Spleen (tissue), 13 donors: ENCODE results near the gene PLD4. TPM values are rescaled to one million over a fixed set of nuclear protein-coding genes. Genes with fewer than 3 reads are reported as not detected.

Source experiments
- DNase-seq: peaks from one replicate; pipeline ENCODE4 v3.0.0-alpha.2; 2020
- H3K27ac ChIP-seq, 8 donors: fragments of 200-600 bp; sonication (generic) in 7 of 8; 1 replicate in 4 of 8; 2 replicates in 4 of 8; pipeline versions ENCODE4 v1.5.0 to v1.8.0; 2016 to 2021; ENCODE audit warnings: inconsistent platforms in 4 of 8, mild to moderate bottlenecking in 4 of 8, moderate library complexity in 1 of 8
- H3K27me3 ChIP-seq, 7 donors: fragments of 200-600 bp; sonication (generic) in 6 of 7; replicated peaks in 1 of 7; 1 replicate in 4 of 7; 2 replicates in 3 of 7; pipeline versions ENCODE4 v1.5.0 to v1.8.0; 2016 to 2021; ENCODE audit warnings: inconsistent platforms in 3 of 7, mild to moderate bottlenecking in 1 of 7
- H3K36me3 ChIP-seq, 6 donors: fragments of 200-600 bp; sonication (generic) in 5 of 6; 1 replicate in 4 of 6; 2 replicates in 2 of 6; pipeline versions ENCODE4 v1.5.0 to v1.8.0; 2016 to 2021; ENCODE audit warnings: inconsistent platforms in 2 of 6
- H3K4me1 ChIP-seq, 6 donors: fragments of 200-600 bp; sonication (generic) in 5 of 6; 1 replicate in 3 of 6; 2 replicates in 3 of 6; pipeline versions ENCODE4 v1.5.0 to v1.8.0; 2016 to 2021; ENCODE audit warnings: inconsistent platforms in 3 of 6
- H3K4me3 ChIP-seq, 8 donors: fragments of 200-600 bp; sonication (generic) in 7 of 8; 1 replicate in 4 of 8; 2 replicates in 4 of 8; pipeline versions ENCODE4 v1.5.0 to v1.8.0; 2016 to 2021; ENCODE audit warnings: inconsistent platforms in 4 of 8, mild to moderate bottlenecking in 4 of 8, moderate library complexity in 2 of 8
- H3K9me3 ChIP-seq, 8 donors: fragments of 200-600 bp; sonication (generic) in 7 of 8; 1 replicate in 4 of 8; 2 replicates in 4 of 8; pipeline versions ENCODE4 v1.5.0 to v1.8.0; 2016 to 2021; ENCODE audit warnings: inconsistent platforms in 4 of 8
- CTCF ChIP-seq, 11 experiments: fragments of 200-600 bp in 7 of 11; fragments of 450-650 bp in 4 of 11; sonication (generic) in 4 of 11; IDR thresholded peaks in 8 of 11; conservative IDR thresholded peaks in 3 of 11; 1 replicate in 7 of 11; 2 replicates in 4 of 11; pipeline versions ENCODE4 v1.4.0 to v1.8.0; 2016 to 2021; ENCODE audit warnings: antibody characterized with exemption in 11 of 11, inconsistent platforms in 4 of 11, mild to moderate bottlenecking in 1 of 11
- POLR2A ChIP-seq, 3 donors: fragments of 450-650 bp; IDR thresholded peaks; one replicate each; pipeline ENCODE4 v1.5.1; 2017; ENCODE audit warnings: antibody characterized with exemption in 3 of 3, mild to moderate bottlenecking in 1 of 3
- POLR2AphosphoS5 ChIP-seq, 3 donors: sonication (generic); formaldehyde crosslinking; IDR thresholded peaks; one replicate each; pipeline ENCODE4 v1.5.1; 2017; ENCODE audit warnings: antibody characterized with exemption in 3 of 3
- WGBS, 5 donors: extraction: QIAGEN DNeasy Blood & Tissue Kit in 3 of 5; methylation state at CpG; one replicate each; pipeline versions ENCODE4 v1.1.5 to v1.1.7; 2013 to 2018; 5-methylcytosine and 5-hydroxymethylcytosine counted together
- intact Hi-C: fragments of 100-400 bp; cut with DNase I; formaldehyde crosslinking; loops from one replicate; pipeline ENCODE4 v1.15.0; 2023; ENCODE audit warnings: low total_unique reads
- long read RNA-seq, 2 donors: transcript quantifications; one replicate each; lab custom pipeline, GENCODE V29; 2026
- polyA plus RNA-seq, 3 donors: library from polyadenylated mRNA; stranded (reverse); fragments of 200-250 nt; gene quantifications; one replicate each; pipeline ENCODE4 v1.2.1, GENCODE V29; 2013
- total RNA-seq, 7 donors: library from RNA; depleted of rRNA in 3 of 7; stranded (reverse); fragments of >200 nt in 3 of 7; fragmentation: NEBNext Ultra II Directional in 4 of 7; extraction: Animal tissue kit (Norgen Biotek cat#: 25700) in 4 of 7; gene quantifications; one replicate each; pipeline versions ENCODE4 v1.1.0 to v1.2.1, GENCODE V29; 2016 to 2021
- donor health status: healthy with polysubstance abuse.
- donor health status: DM: no; HTN: no; CAD: no; lungs with moderate emphysema.
- donor health status: DM: no; HTN: no; CAD: no.
- donor health status: Bipolar disorder and iron deficiency.
- donor health status: healthy.
- donor health status: DM: no; HTN: no; CAD: no.
- donor health status: DM: yes; HTN: yes; CAD: no.

Gene PLD4
- total RNA-seq, result 10 to 100 TPM in 6 of 7 donors, 1 to 10 TPM in 1; 5.4 to 30.2 (median 13.9) TPM
- polyA plus RNA-seq, result 10 to 100 TPM; 25.8 to 31.3 (median 29.8) TPM
- long read RNA-seq, donor 1, full-length matches to known transcripts, result 8 of 8 reads
- long read RNA-seq, donor 1, partial matches to known transcripts, result 0 of 8 reads
- long read RNA-seq, donor 1, other reads (novel, unspliced or antisense), result 0 of 8 reads
- long read RNA-seq, donor 2, full-length matches to known transcripts, result 8 of 8 reads
- long read RNA-seq, donor 2, partial matches to known transcripts, result 0 of 8 reads
- long read RNA-seq, donor 2, other reads (novel, unspliced or antisense), result 0 of 8 reads

GRCh38 chr14:104924421-104925213 lies at the start of gene PLD4:
TSS of gene PLD4 (plus strand) at chr14:104924879. CDS start at chr14:104927141, 2,262 bp downstream.
- H3K9me3 ChIP-seq, result peaks cover 0 to 7% (median 2%) of the 10 kb centered on the region in 8 donors
- peaks cover 0 to 27% (median 0%) of the 10 kb centered on the region in 7 donors for H3K27me3 ChIP-seq
- H3K36me3 ChIP-seq, result no peaks in the 10 kb centered on the region
- TF ChIP-seq POLR2AphosphoS5 (IDR thresholded peaks at IDR 0.05) (peak in 1 of 3 donors; percentile 53), POLR2A (IDR thresholded peaks at IDR 0.05) (no peak), CTCF (IDR thresholded peaks at IDR 0.05 in 8 of 11, conservative IDR thresholded peaks at IDR 0.05 in 3 of 11) (no peak)
- intact Hi-C loops, result no loop called here
- H3K4me3 ChIP-seq, result peak within 1 kb of the TSS in 6 of 8 donors; percentile 8 to 63 (median 26)
- peaks cover 11 to 62% (median 44%) of the 10 kb centered on the region in 6 donors for H3K4me1 ChIP-seq
- peak within 1 kb of the TSS in 5 of 8 donors; percentile 54 to 90 (median 76) for H3K27ac ChIP-seq
- DNase-seq, result peak; percentile 79
- 28 to 50% (median 35%) methylated on average over 11 to 14 of the region's 14 CpGs for WGBS, 5 donors

- Histone ChIP-seq H3K36me3 (peaks cover 0 to 20% (median 0%) of the 10 kb centered on the region in 6 donors), H3K9me3 (no peaks in the 10 kb centered on the region), H3K4me3 (no peak overlapping the region), H3K4me1 (peaks cover 0 to 11% (median 3%) of the 10 kb centered on the region in 6 donors), H3K27me3 (peaks cover 0 to 25% (median 0%) of the 10 kb centered on the region in 7 donors), H3K27ac (no peak overlapping the region)
- no peak for TF ChIP-seq POLR2AphosphoS5 (IDR thresholded peaks at IDR 0.05)
- TF ChIP-seq CTCF (IDR thresholded peaks at IDR 0.05 in 8 of 11, conservative IDR thresholded peaks at IDR 0.05 in 3 of 11), result no peak
- TF ChIP-seq POLR2A (IDR thresholded peaks at IDR 0.05), result no peak
- WGBS, 5 donors, result 90 to 97% (median 92%) methylated on average over 2 to 13 of the region's 13 CpGs
- DNase-seq, result no peak
- intact Hi-C loops, result no loop called here
Measured at GRCh38 chr14:104875412-104875751, 49.3 kb upstream of the PLD4 start.

- intact Hi-C loops, result no loop called here
- WGBS, 5 donors, result 83 to 98% (median 96%) methylated on average over 6 to 8 of the region's 8 CpGs
- peaks cover 0 to 24% (median 0%) of the 10 kb centered on the region in 6 donors for H3K36me3 ChIP-seq
- H3K4me1 ChIP-seq, result peaks cover 0 to 11% (median 3%) of the 10 kb centered on the region in 6 donors
- H3K4me3 ChIP-seq, result no peak overlapping the region
- TF ChIP-seq POLR2AphosphoS5 (IDR thresholded peaks at IDR 0.05), result no peak
- no peak for TF ChIP-seq CTCF (IDR thresholded peaks at IDR 0.05 in 8 of 11, conservative IDR thresholded peaks at IDR 0.05 in 3 of 11)
- no peak for TF ChIP-seq POLR2A (IDR thresholded peaks at IDR 0.05)
- DNase-seq, result no peak
- H3K27me3 ChIP-seq, result peaks cover 0 to 22% (median 0%) of the 10 kb centered on the region in 7 donors
- H3K27ac ChIP-seq, result no peak overlapping the region
- H3K9me3 ChIP-seq, result no peaks in the 10 kb centered on the region
Measured at GRCh38 chr14:104875811-104876210, 48.9 kb upstream of the PLD4 start.
